Measurements from ENCODE around the gene THEM4.

DNA sequence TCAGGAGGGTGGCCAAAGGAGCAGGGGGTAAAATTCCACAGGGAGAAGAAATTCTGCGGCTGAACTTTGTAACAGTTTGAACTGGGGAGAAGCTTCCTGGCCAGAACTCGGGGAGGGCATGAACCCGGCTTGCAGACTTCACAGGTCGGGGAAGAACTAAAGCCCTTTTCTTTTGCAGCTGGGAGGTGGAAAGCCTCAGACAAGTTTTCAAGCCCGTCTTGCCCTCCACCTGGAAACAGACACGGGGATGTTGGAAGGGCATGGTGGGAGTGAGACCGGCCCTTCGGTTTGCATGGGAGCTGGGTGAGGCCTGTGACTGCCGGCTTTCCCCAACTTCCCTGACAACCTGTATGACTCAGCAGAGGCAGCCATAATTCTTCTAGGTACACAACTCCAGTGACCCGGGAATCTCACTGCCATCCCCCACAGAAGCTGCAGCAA, 11.3 kb downstream of the THEM4 start:
- TF ChIP-seq CTCF (conservative IDR thresholded peaks at IDR 0.05): no peak
- TF ChIP-seq EZH2 (IDR thresholded peaks at IDR 0.05; ENCODE audit: low read depth): no peak
